Measurements from ENCODE around the gene VPS8.

DNA sequence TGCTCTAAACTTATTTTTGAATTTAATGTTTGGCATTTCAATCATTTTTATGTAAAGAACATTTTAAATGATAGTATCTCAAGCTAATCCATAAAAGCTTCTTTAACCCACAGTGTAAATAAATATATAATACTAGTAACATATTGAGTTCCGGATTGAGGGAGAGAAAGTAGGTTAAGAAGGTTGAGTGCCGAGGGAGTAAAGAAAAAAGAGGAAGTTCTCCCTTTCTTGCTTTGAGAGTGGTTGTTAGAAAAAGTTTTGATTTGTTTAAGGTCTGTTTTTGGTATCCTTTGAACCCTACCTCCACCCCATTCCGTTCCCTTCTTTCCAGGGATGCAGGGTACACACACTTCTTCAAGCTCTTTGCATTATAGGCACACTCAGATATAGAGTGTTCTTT is 130.8 kb downstream of the VPS8 start:
- TF ChIP-seq, protein P1, sequence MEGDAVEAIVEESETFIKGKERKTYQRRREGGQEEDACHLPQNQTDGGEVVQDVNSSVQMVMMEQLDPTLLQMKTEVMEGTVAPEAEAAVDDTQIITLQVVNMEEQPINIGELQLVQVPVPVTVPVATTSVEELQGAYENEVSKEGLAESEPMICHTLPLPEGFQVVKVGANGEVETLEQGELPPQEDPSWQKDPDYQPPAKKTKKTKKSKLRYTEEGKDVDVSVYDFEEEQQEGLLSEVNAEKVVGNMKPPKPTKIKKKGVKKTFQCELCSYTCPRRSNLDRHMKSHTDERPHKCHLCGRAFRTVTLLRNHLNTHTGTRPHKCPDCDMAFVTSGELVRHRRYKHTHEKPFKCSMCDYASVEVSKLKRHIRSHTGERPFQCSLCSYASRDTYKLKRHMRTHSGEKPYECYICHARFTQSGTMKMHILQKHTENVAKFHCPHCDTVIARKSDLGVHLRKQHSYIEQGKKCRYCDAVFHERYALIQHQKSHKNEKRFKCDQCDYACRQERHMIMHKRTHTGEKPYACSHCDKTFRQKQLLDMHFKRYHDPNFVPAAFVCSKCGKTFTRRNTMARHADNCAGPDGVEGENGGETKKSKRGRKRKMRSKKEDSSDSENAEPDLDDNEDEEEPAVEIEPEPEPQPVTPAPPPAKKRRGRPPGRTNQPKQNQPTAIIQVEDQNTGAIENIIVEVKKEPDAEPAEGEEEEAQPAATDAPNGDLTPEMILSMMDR (conservative IDR thresholded peaks at IDR 0.05 in 1 of 2, IDR thresholded peaks at IDR 0.05 in 1 of 2; ENCODE audit: low read depth in 1 of 2, low read length in 2 of 2) = no peak
- no peak for TF ChIP-seq EZH2 (IDR thresholded peaks at IDR 0.05; ENCODE audit: low read length, missing control alignments)
